H1 (cell line): Measurements from ENCODE around the gene FGFBP3. TPM values are rescaled to one million over a fixed set of nuclear protein-coding genes. Genes with fewer than 3 reads are reported as not detected.

Source experiments
- CTCF ChIA-PET: fragments of 300-600 bp; sonication (Branson Sonifier 250); formaldehyde crosslinking; loops from one replicate; lab custom pipeline; 2021; ENCODE audit not compliant: partially characterized antibody; lab: Charles Lee
- POLR2A ChIA-PET: fragments of 300-600 bp; sonication (Branson Sonifier 250); formaldehyde crosslinking; loops from one replicate; lab custom pipeline; 2021; ENCODE audit warnings: inconsistent platforms; ENCODE audit not compliant: partially characterized antibody; lab: Charles Lee
- DNase-seq, 2 experiments: peaks; one replicate each; pipeline versions ENCODE4 v3.0.0 to v3.0.0-alpha.2; 2010 to 2022; ENCODE audit warnings: low spot score in 2 of 2, low read depth in 1 of 2, mixed read lengths in 1 of 2
- FAIRE-seq: peaks from 2 replicates; lab custom pipeline; 2011; peaks lifted over from hg19 to GRCh38; lab: Jason Lieb, UNC
- H2AFZ ChIP-seq: 2 replicates; pipeline ENCODE4 v1.8.1; 2012; ENCODE audit warnings: low read length, inconsistent platforms
- H2AK5ac ChIP-seq: 2 replicates; pipeline ENCODE4 v1.6.1; 2013; ENCODE audit warnings: low read depth, low read length
- H2BK120ac ChIP-seq: replicated peaks from 2 replicates; pipeline ENCODE3; 2013; ENCODE audit warnings: low read depth, low read length, inconsistent platforms
- H2BK12ac ChIP-seq: 2 replicates; pipeline ENCODE4 v1.6.1; 2013; ENCODE audit warnings: low read depth, low read length
- H2BK15ac ChIP-seq: 2 replicates; pipeline ENCODE4 v1.6.1; 2013; ENCODE audit warnings: low read length
- H2BK20ac ChIP-seq: 2 replicates; pipeline ENCODE4 v1.6.1; 2013; ENCODE audit warnings: low read length
- H2BK5ac ChIP-seq: 2 replicates; pipeline ENCODE4 v1.6.1; 2013; ENCODE audit warnings: low read depth, low read length
- H3K14ac ChIP-seq: 2 replicates; pipeline ENCODE4 v1.6.1; 2013; ENCODE audit warnings: inconsistent platforms; ENCODE audit not compliant: insufficient read length
- H3K18ac ChIP-seq: 2 replicates; pipeline ENCODE4 v1.6.1; 2013; ENCODE audit warnings: low read length; ENCODE audit errors: extremely low read depth
- H3K23ac ChIP-seq: 2 replicates; pipeline ENCODE4 v1.6.1; 2013; ENCODE audit warnings: inconsistent platforms; ENCODE audit not compliant: insufficient read length
- H3K23me2 ChIP-seq: 2 replicates; pipeline ENCODE4 v1.6.1; 2013; ENCODE audit warnings: low read depth, low read length
- H3K27ac ChIP-seq: 2 replicates; pipeline ENCODE4 v1.6.1; 2011; ENCODE audit warnings: low read depth, low read length, inconsistent platforms
- H3K27me3 ChIP-seq, 4 experiments: replicated peaks in 1 of 4; 1 replicate in 1 of 4; 2 replicates in 3 of 4; pipeline versions ENCODE4 v1.6.1 to v1.8.1; 2011 to 2013; ENCODE audit warnings: low read length in 3 of 4, mild to moderate bottlenecking in 3 of 4, inconsistent platforms in 2 of 4, mixed read lengths in 2 of 4, moderate library complexity in 1 of 4; ENCODE audit not compliant: control insufficient read depth in 3 of 4, insufficient read depth in 3 of 4; ENCODE audit errors: extremely low read depth in 1 of 4
- H3K36me3 ChIP-seq, 4 experiments: 2 replicates each; pipeline versions ENCODE4 v1.6.1 to v1.8.1; 2011 to 2013; ENCODE audit warnings: mild to moderate bottlenecking in 4 of 4, low read length in 3 of 4, moderate library complexity in 2 of 4, control low read depth in 1 of 4, inconsistent platforms in 1 of 4; ENCODE audit not compliant: insufficient read depth in 4 of 4, control insufficient read depth in 2 of 4
- H3K4ac ChIP-seq: replicated peaks from 2 replicates; pipeline ENCODE3; 2013; ENCODE audit warnings: low read length, low read depth, mixed read lengths, inconsistent platforms; ENCODE audit not compliant: insufficient read length
- H3K4me1 ChIP-seq, 4 experiments: replicated peaks in 1 of 4; 1 replicate in 1 of 4; 2 replicates in 3 of 4; pipeline versions ENCODE4 v1.6.1 to v1.8.1; 2011 to 2013; ENCODE audit warnings: low read length in 3 of 4, inconsistent platforms in 2 of 4, mixed read lengths in 1 of 4; ENCODE audit not compliant: insufficient read depth in 4 of 4, control insufficient read depth in 3 of 4
- H3K4me2 ChIP-seq, 2 experiments: 2 replicates each; pipeline versions ENCODE4 v1.6.1 to v1.8.1; 2011 to 2013; ENCODE audit warnings: low read depth in 2 of 2, low read length in 2 of 2, control low read depth in 1 of 2, inconsistent platforms in 1 of 2, mild to moderate bottlenecking in 1 of 2; ENCODE audit not compliant: insufficient read depth in 1 of 2
- H3K4me3 ChIP-seq, 4 experiments: fragments of 200-600, 300-600 bp in 1 of 4; sonication (generic), shearing (Covaris generic), sonication (Bioruptor Twin) in 1 of 4; 2 replicates each; pipeline versions ENCODE4 v1.5.1 to v1.8.1; 2011 to 2016; ENCODE audit warnings: low read length in 4 of 4, low read depth in 3 of 4, control low read depth in 2 of 4, inconsistent platforms in 2 of 4, mild to moderate bottlenecking in 2 of 4, mixed read lengths in 1 of 4, moderate library complexity in 1 of 4; ENCODE audit not compliant: insufficient read depth in 2 of 4; ENCODE audit errors: extremely low read depth in 1 of 4
- H3K56ac ChIP-seq: replicated peaks from 2 replicates; pipeline ENCODE3; 2013; ENCODE audit warnings: low read depth, mild to moderate bottlenecking, mixed read lengths, low read length, inconsistent platforms; ENCODE audit not compliant: insufficient read length
- H3K79me1 ChIP-seq: 2 replicates; pipeline ENCODE4 v1.6.1; 2013; ENCODE audit warnings: low read depth, low read length, control low read depth
- H3K79me2 ChIP-seq, 2 experiments: 2 replicates each; pipeline versions ENCODE4 v1.6.1 to v1.8.1; 2012 to 2013; ENCODE audit warnings: low read length in 2 of 2, mild to moderate bottlenecking in 2 of 2, inconsistent platforms in 1 of 2; ENCODE audit not compliant: insufficient read depth in 2 of 2, control insufficient read depth in 1 of 2
- H3K9ac ChIP-seq, 4 experiments: replicated peaks in 1 of 4; 1 replicate in 1 of 4; 2 replicates in 3 of 4; pipeline versions ENCODE4 v1.6.1 to v1.8.1; 2011 to 2013; ENCODE audit warnings: low read depth in 3 of 4, low read length in 3 of 4, control low read depth in 2 of 4, mild to moderate bottlenecking in 2 of 4, moderate library complexity in 2 of 4, inconsistent platforms in 1 of 4; ENCODE audit errors: extremely low read depth in 1 of 4
- H3K9me3 ChIP-seq, 2 experiments: 2 replicates each; pipeline versions ENCODE4 v1.6.1 to v1.8.1; 2012 to 2013; ENCODE audit warnings: mild to moderate bottlenecking in 2 of 2, moderate library complexity in 2 of 2, control low read depth in 1 of 2, inconsistent platforms in 1 of 2, low read depth in 1 of 2, low read length in 1 of 2, mixed read lengths in 1 of 2; ENCODE audit not compliant: insufficient read depth in 2 of 2
- H4K20me1 ChIP-seq, 2 experiments: replicated peaks in 1 of 2; 2 replicates each; pipeline versions ENCODE3 to v1.8.1; 2011 to 2013; ENCODE audit warnings: inconsistent platforms in 2 of 2, low read length in 2 of 2, mild to moderate bottlenecking in 1 of 2; ENCODE audit not compliant: insufficient read depth in 2 of 2, control insufficient read depth in 1 of 2
- H4K5ac ChIP-seq: 2 replicates; pipeline ENCODE4 v1.6.1; 2013; ENCODE audit warnings: low read length, low read depth, mixed read lengths, inconsistent platforms; ENCODE audit not compliant: insufficient read length
- H4K8ac ChIP-seq: 2 replicates; pipeline ENCODE4 v1.8.0; 2013; ENCODE audit warnings: mild to moderate bottlenecking, moderate library complexity, low read length, inconsistent platforms; ENCODE audit not compliant: insufficient read depth; ENCODE audit errors: extremely low read depth
- H4K91ac ChIP-seq: replicated peaks from 2 replicates; pipeline ENCODE3; 2013; ENCODE audit warnings: low read length, mixed read lengths, inconsistent platforms; ENCODE audit not compliant: insufficient read length
- ASH2L ChIP-seq: fragments of 200-600, 300-600 bp; sonication (generic); IDR thresholded peaks from one replicate; pipeline ENCODE4 v1.7.1; 2017; ENCODE audit warnings: low read length
- E2F6 ChIP-seq: IDR thresholded peaks from 2 replicates; pipeline ENCODE4 v1.6.1; 2012; ENCODE audit warnings: inconsistent platforms
- FOSL1 ChIP-seq: IDR thresholded peaks from 2 replicates; pipeline ENCODE4 v1.6.1; 2011; ENCODE audit warnings: mild to moderate bottlenecking, low read depth, low read length, moderate library complexity; ENCODE audit not compliant: insufficient read depth
- JUN ChIP-seq: IDR thresholded peaks from 2 replicates; pipeline ENCODE4 v1.6.1; 2011; ENCODE audit warnings: low read depth, mild to moderate bottlenecking, improper control_type of control experiment, low read length
- RBBP5 ChIP-seq: IDR thresholded peaks from 2 replicates; pipeline ENCODE4 v1.7.1; 2012; ENCODE audit warnings: low read depth, mild to moderate bottlenecking, inconsistent platforms, low read length, moderate library complexity, borderline replicate concordance
- SIX5 ChIP-seq: IDR thresholded peaks from 2 replicates; pipeline ENCODE4 v1.6.1; 2011; ENCODE audit warnings: mild to moderate bottlenecking, low read depth, low read length
- TAF1 ChIP-seq: IDR thresholded peaks from 2 replicates; pipeline ENCODE4 v1.6.1; 2011; ENCODE audit warnings: mild to moderate bottlenecking, low read depth, low read length
- WGBS, 2 experiments: shearing (Covaris generic) in 1 of 2; methylation state at CpG; one replicate each; pipeline versions ENCODE4 v1.1.6 to v1.1.7; 2013 to 2015; ENCODE audit warnings: low lambda C conversion rate in 2 of 2, mixed read lengths in 2 of 2, inconsistent platforms in 1 of 2, low coverage in 1 of 2, missing lambda C conversion rate in 1 of 2; ENCODE audit not compliant: insufficient replicate concordance in 2 of 2, insufficient coverage in 1 of 2, insufficient read length in 1 of 2; ENCODE audit errors: extremely low coverage in 1 of 2, missing lambda C conversion rate in 1 of 2; 5-methylcytosine and 5-hydroxymethylcytosine counted together
- polyA plus RNA-seq, 7 experiments: library from polyadenylated mRNA; depleted of rRNA in 3 of 7; stranded (reverse) in 5 of 7; unstranded in 2 of 7; fragments of >200 nt in 5 of 7; fragments of 200-250 nt in 2 of 7; gene quantifications; 1 replicate in 5 of 7; 2 replicates in 1 of 7; 4 replicates in 1 of 7; pipeline versions ENCODE4 v1.2.1 to v1.2.3, GENCODE V29; 2011 to 2013; ENCODE audit warnings: missing spikeins in 2 of 7, mixed read lengths in 2 of 7
- total RNA-seq: library from RNA; stranded (reverse); fragmentation: NEBNext Ultra II Directional; extraction: Animal tissue kit (Norgen Biotek cat#: 25700); gene quantifications from 2 replicates; pipeline ENCODE4 v1.2.1, GENCODE V29; 2021
- TF ChIP-seq, protein P1 (sequence below): IDR thresholded peaks from 2 replicates; pipeline ENCODE4 v1.6.1; 2012; ENCODE audit warnings: low read length, inconsistent platforms

FGFBP3 gene
- total and polyA plus RNA-seq, 2 of the 8 experiments (the other 6 are each of a cell fraction or from before 2014, with no cell fraction given): 54.6 to 115 TPM

DNA sequence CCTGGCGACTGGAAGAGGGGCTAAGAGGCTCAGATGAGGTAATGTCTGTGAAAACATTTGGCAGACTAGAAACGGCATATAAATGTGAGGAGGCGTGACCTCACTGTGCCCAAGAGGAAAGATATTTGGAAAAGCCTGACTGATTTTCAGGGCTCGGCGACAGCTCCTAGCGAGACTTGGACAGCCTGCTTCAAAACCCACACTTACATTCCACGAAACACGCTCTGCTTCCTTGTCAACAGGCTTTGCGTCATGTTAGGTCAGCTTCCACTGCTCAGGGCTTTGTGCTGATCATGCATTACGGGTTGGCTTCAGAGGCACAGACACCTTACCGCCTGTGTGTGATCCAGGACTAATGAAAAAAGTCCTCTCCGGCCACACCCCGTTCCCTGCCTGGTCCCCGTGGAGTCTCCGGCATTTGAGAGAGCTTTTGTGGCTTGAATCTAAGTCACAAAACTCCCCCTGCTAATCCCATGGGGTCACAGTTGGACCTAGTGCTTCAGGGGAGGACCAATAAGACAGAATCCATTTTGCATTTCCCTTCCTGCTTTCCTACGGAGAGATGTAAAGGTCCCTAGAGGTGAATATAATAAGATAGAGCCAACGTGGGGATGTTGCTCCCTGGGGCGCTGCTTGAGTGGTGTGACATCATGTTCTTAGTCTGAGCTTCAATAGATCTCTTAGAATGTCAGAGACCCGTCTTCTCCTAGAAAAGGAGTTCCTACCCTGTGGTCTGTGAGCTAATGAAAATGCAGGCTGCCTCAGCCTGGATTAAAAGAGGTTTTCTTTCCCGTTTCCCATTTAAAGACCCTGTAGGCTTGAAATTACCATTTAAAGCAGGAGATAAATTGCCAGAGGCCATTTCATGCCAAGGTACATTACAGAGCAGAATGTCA is 25.5 kb downstream of the FGFBP3 start:
- H3K18ac ChIP-seq: peak overlapping the region; percentile 64
- peak overlapping the region; percentile 94; the same call in 1 of the 2 replicates for H2BK20ac ChIP-seq
- WGBS, 2 experiments: 34% methylated on average over 20 of the region's 20 CpGs; no CpG with 5 or more reads in 1 of the 2 experiments
- H4K8ac ChIP-seq: no peak overlapping the region; the same call in 1 of the 2 replicates
- H2BK120ac ChIP-seq: peak overlapping the region; percentile 99
- H3K4me2 ChIP-seq: peak overlapping the region; percentile 46 to 52; a peak in 3 of 4 replicates
- peak overlapping the region; percentile 62 for H3K56ac ChIP-seq
- peak overlapping the region; percentile 51; the same call in 1 of the 2 replicates for H3K27ac ChIP-seq
- H4K5ac ChIP-seq: peak overlapping the region; percentile 61
- peak overlapping the region; percentile 84; the same call in 1 of the 2 replicates for H2BK15ac ChIP-seq
- peak overlapping the region; percentile 55 for H2AK5ac ChIP-seq
- H3K79me2 ChIP-seq: no peaks in the 10 kb centered on the region
- H3K4me1 ChIP-seq: peaks cover 11 to 39% (median 33%) of the 10 kb centered on the region in 4 experiments
- no peaks in the 10 kb centered on the region for H3K79me1 ChIP-seq
- H3K14ac ChIP-seq: peak overlapping the region; percentile 98
- no peaks in the 10 kb centered on the region for H3K27me3 ChIP-seq
- H3K4me3 ChIP-seq: peak overlapping the region in 2 of 4 experiments; percentile 7 to 19; a peak in 6 of 8 replicates
- no peaks in the 10 kb centered on the region for H3K36me3 ChIP-seq
- H3K23ac ChIP-seq: no peak overlapping the region
- H3K9ac ChIP-seq: peak overlapping the region in 2 of 4 experiments; percentile 5 to 14; a peak in 3 of 7 replicates
- DNase-seq (no peak), FAIRE-seq (peak; percentile 81)
- peak overlapping the region; percentile 45; the same call in 1 of the 2 replicates for H2AFZ ChIP-seq
- POLR2A ChIA-PET: interaction anchor here (0.7 to 3.4 kb wide), 8 partner anchors 10 to 515 kb away, joined by 3 to 22 read pairs (median 3); partner anchors contain the start of genes FGFBP3 and TNKS2
- H4K20me1 ChIP-seq: no peaks in the 10 kb centered on the region
- CTCF ChIA-PET: interaction anchor here (1.3 to 3.0 kb wide), 3 partner anchors 18 to 28 kb away, joined by 3 to 10 read pairs (median 3); partner anchors contain the start of gene FGFBP3
- peak overlapping the region; percentile 96 for H4K91ac ChIP-seq
- H2BK12ac ChIP-seq: peak overlapping the region; percentile 72
- H3K4ac ChIP-seq: peak overlapping the region; percentile 96
- no peaks in the 10 kb centered on the region for H3K9me3 ChIP-seq
- H3K23me2 ChIP-seq: no peaks in the 10 kb centered on the region
- H2BK5ac ChIP-seq: peak overlapping the region; percentile 77
- TF ChIP-seq FOSL1 (no peak), ASH2L (peak; percentile 30), JUN (no peak), E2F6 (no peak), RBBP5 (0 out of 2 replicates have a peak, but pooled peaks have one; percentile 25), SIX5 (no peak), TAF1 (peak; percentile 45; the same call in 1 of the 2 replicates)
- TF ChIP-seq, protein P1, sequence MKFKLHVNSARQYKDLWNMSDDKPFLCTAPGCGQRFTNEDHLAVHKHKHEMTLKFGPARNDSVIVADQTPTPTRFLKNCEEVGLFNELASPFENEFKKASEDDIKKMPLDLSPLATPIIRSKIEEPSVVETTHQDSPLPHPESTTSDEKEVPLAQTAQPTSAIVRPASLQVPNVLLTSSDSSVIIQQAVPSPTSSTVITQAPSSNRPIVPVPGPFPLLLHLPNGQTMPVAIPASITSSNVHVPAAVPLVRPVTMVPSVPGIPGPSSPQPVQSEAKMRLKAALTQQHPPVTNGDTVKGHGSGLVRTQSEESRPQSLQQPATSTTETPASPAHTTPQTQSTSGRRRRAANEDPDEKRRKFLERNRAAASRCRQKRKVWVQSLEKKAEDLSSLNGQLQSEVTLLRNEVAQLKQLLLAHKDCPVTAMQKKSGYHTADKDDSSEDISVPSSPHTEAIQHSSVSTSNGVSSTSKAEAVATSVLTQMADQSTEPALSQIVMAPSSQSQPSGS: peak; percentile 70; the same call in 1 of the 2 replicates
